Pancreas (tissue), 10 donors: Measurements from ENCODE around the gene PRRC2A. TPM values are rescaled to one million over a fixed set of nuclear protein-coding genes. Genes with fewer than 3 reads are reported as not detected.
A peak's percentile ranks its signal among the peaks of the same experiment; 100 is the strongest.

Experiments used
- ATAC-seq, 4 donors: fragments of 200-7000 bp; cut with Tn5 transposase; one replicate each; pipeline versions ENCODE4 v1.8.0 to v1.9.1; 2020; ENCODE audit warnings: mild to moderate bottlenecking in 4 of 4, moderate library complexity in 4 of 4
- DNase-seq, 6 donors: peaks; one replicate each; pipeline ENCODE4 v3.0.0-alpha.2; 2020
- FAIRE-seq: peaks from 2 replicates; lab custom pipeline; 2012; peaks lifted over from hg19 to GRCh38; lab: Jason Lieb, UNC
- H3K27ac ChIP-seq, 4 donors: fragments of 200-600 bp; sonication (generic); 1 replicate in 3 of 4; 2 replicates in 1 of 4; pipeline versions ENCODE4 v1.5.0 to v1.8.0; 2020
- H3K27me3 ChIP-seq, 4 donors: fragments of 200-600 bp; one replicate each; pipeline ENCODE4 v1.8.0; 2021
- H3K36me3 ChIP-seq, 3 donors: fragments of 200-600 bp; sonication (generic) in 1 of 3; one replicate each; pipeline versions ENCODE4 v1.5.0 to v1.8.0; 2020 to 2021
- H3K4me1 ChIP-seq, 3 donors: fragments of 200-600 bp; one replicate each; pipeline ENCODE4 v1.8.0; 2021
- H3K4me3 ChIP-seq, 4 donors: fragments of 200-600 bp; sonication (generic) in 2 of 4; one replicate each; pipeline versions ENCODE4 v1.5.0 to v1.8.0; 2020 to 2021
- H3K9me3 ChIP-seq, 4 donors: fragments of 200-600 bp; one replicate each; pipeline ENCODE4 v1.8.0; 2021
- CTCF ChIP-seq, 4 donors: fragments of 200-600 bp; sonication (generic) in 3 of 4; IDR thresholded peaks; one replicate each; pipeline versions ENCODE4 v1.5.0 to v1.8.0; 2021; ENCODE audit warnings: antibody characterized with exemption in 4 of 4
- WGBS, 2 donors: extraction: QIAGEN DNeasy Blood & Tissue Kit; methylation state at CpG; one replicate each; pipeline ENCODE4 v1.1.7; 2013; 5-methylcytosine and 5-hydroxymethylcytosine counted together
- intact Hi-C, 3 donors: fragments of 100-400 bp; cut with DNase I; formaldehyde crosslinking; loops; one replicate each; pipeline versions ENCODE4 v1.11.1 to v1.14.2; 2022
- polyA plus RNA-seq, 2 donors: library from polyadenylated mRNA; stranded (reverse); fragments of 200-250 nt; gene quantifications; one replicate each; pipeline ENCODE4 v1.2.3, GENCODE V29; 2013
- total RNA-seq, 6 donors: library from RNA; stranded (reverse); fragmentation: NEBNext Ultra II Directional in 4 of 6; extraction: Animal tissue kit (Norgen Biotek cat#: 25700) in 4 of 6; gene quantifications; one replicate each; pipeline versions ENCODE4 v1.2.1 to v1.2.4, GENCODE V29; 2021 to 2023
- donor health status: healthy with polysubstance abuse.
- donor health status: DM: no; HTN: no; CAD: no; lungs with moderate emphysema.
- donor health status: DM: no; HTN: no; CAD: no.
- donor health status: control.
- donor health status: control.
- donor health status: Bipolar disorder and iron deficiency.
- donor health status: DM: yes; HTN: yes; CAD: no.
- donor health status: DM: no; HTN: no; CAD: no.
- donor health status: DM: no; HTN: no; CAD: no.
- donor health status: DM: yes; HTN: yes; CAD: no.

The PRRC2A gene
- total and polyA plus RNA-seq, 8 donors = 45.3 to 144 (median 76.6) TPM

DNA sequence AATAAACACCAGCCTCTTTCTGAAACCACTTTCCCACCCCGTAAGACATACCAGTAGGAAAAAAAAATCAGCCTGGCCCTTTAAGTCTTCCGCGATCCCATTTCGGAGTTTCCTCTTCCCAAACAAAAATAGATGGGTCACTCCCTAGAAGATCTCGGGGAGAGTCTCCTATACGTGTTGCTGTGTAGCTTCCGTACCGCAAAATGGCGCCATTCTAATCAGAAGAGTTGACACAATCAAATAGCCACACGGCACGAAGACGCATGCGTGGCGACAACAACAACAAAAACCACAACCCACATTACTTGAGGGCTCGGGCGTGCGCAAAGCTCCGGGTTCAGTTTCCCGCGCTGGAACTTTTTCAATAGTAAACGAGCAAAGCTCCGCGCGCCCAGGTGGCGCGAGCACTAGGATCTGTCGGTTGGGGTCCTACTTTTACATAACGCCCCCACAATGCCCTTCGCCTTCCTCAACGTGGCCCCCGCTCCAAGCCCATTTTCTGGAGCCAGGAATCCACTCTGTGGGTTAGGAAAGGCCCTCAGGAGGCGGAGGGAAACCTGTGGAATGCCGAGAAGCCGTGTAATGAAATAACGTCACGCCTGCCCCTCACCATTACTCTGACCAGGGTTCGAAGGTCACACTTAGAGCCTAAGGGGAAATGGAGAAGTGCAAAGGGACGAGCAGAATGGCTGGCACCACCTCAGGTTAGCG, 44.4 kb downstream of the PRRC2A start, which contains the start of gene GPANK1:
Gene GPANK1, minus strand, starts transcription at position 208 of the 711 bp plus-strand sequence. CDS start 519 bp downstream, outside the sequence.
- ATAC-seq (peak; percentile 73 to 83 (median 74)), FAIRE-seq (no peak), DNase-seq (peak; percentile 83 to 93 (median 86))
- no peaks in the 10 kb centered on the region for H3K27me3 ChIP-seq
- peak within 1 kb of the TSS; percentile 66 to 80 (median 74) for H3K4me3 ChIP-seq
- peaks cover 11 to 24% (median 23%) of the 10 kb centered on the region in 3 donors for H3K4me1 ChIP-seq
- peak within 1 kb of the TSS; percentile 71 to 90 (median 78) for H3K27ac ChIP-seq
- H3K36me3 ChIP-seq = peaks cover 0 to 29% (median 14%) of the 10 kb centered on the region in 3 donors
- intact Hi-C loops = no loop called here
- WGBS, 2 donors = 0 to 1% methylated on average over 39 of the region's 39 CpGs
- no peaks in the 10 kb centered on the region for H3K9me3 ChIP-seq
- TF ChIP-seq CTCF (IDR thresholded peaks at IDR 0.05) = no peak

DNA sequence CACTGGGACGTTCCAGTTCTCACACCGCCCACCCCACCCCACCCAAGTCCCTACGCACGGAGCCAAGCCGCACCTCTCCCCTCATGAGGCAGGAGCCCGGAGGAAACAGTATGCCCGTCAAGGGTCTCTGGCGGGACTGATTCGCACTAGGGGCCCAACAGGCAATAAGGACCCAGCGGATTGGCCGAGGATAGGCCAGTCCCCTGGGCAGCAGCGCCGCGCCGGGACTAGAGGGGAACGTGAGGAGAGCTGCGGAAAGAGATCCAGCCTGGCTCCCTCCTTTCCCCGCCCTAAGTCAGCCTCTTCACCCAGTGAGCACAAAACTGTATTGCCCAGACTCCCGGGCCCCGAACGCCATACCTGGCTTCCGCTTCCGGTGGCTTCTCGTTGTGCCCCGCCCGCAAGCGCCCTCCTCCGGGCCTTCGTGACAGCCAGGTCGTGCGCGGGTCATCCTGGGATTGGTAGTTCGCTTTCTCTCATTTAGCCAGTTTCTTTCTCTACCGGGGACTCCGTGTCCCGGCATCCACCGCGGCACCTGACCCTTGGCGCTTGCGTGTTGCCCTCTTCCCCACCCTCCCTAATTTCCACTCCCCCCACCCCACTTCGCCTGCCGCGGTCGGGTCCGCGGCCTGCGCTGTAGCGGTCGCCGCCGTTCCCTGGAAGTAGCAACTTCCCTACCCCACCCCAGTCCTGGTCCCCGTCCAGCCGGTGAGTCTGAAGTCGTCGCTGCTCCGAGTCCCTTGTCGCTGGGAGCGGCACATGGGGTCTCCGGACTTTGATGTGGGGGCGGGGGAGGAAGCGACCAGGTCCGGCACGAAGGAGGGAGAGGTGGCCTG, 45.2 kb downstream of the PRRC2A start, which contains the start of gene CSNK2B:
Gene CSNK2B, plus strand, starts transcription at position 580 of the 836 bp plus-strand sequence. CDS start 752 bp downstream, outside the sequence.
- FAIRE-seq (no peak), DNase-seq (peak; percentile 93 to 99 (median 97)), ATAC-seq (peak; percentile 90 to 94 (median 91))
- H3K27ac ChIP-seq = peak within 1 kb of the TSS; percentile 71 to 90 (median 78)
- no peaks in the 10 kb centered on the region for H3K9me3 ChIP-seq
- intact Hi-C loops = no loop called here
- TF ChIP-seq CTCF (IDR thresholded peaks at IDR 0.05) = no peak
- no peaks in the 10 kb centered on the region for H3K27me3 ChIP-seq
- H3K4me1 ChIP-seq = peaks cover 11 to 24% (median 23%) of the 10 kb centered on the region in 3 donors
- 0 to 1% methylated on average over 63 of the region's 63 CpGs for WGBS, 2 donors
- peak within 1 kb of the TSS; percentile 66 to 80 (median 74) for H3K4me3 ChIP-seq
- H3K36me3 ChIP-seq = peaks cover 2 to 37% (median 15%) of the 10 kb centered on the region in 3 donors

DNA sequence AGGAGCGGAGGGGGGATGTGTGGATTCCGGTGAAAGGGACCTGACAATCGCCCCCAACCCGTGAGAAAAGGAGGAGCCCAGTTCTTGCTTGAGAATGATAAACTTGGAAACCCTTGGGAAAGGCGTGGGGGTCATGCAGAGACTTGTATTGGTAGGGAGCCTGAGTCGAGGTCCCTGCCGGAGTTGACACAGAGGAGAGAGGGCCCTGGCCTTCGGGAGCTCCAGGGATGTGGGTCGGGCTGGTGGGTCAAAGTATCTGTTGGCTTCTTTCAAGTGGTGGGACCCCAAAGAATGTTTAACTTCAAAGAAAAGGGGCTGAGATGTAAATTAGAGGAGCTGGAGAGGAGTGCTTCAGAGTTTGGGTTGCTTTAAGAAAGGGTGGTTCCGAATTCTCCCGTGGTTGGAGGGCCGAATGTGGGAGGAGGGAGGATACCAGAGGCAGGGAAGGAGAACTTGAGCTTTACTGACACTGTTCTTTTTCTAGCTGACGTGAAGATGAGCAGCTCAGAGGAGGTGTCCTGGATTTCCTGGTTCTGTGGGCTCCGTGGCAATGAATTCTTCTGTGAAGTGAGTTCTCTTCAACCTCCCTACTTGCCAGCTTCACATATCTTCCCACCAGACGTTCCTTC, 45.9 kb downstream of the PRRC2A start:
- peaks cover 4 to 43% (median 21%) of the 10 kb centered on the region in 3 donors for H3K36me3 ChIP-seq
- no peak for TF ChIP-seq CTCF (IDR thresholded peaks at IDR 0.05)
- H3K9me3 ChIP-seq = no peaks in the 10 kb centered on the region
- no peak for FAIRE-seq
- no peak for DNase-seq
- peak overlapping the region; percentile 25 to 80 (median 68) for H3K27ac ChIP-seq
- ATAC-seq = no peak
- 3% methylated on average over 15 of the region's 15 CpGs for WGBS, 2 donors
- intact Hi-C loops = no loop called here
- no peaks in the 10 kb centered on the region for H3K27me3 ChIP-seq
- H3K4me1 ChIP-seq = peaks cover 11 to 24% (median 23%) of the 10 kb centered on the region in 3 donors
- peak overlapping the region; percentile 66 to 80 (median 74) for H3K4me3 ChIP-seq

DNA sequence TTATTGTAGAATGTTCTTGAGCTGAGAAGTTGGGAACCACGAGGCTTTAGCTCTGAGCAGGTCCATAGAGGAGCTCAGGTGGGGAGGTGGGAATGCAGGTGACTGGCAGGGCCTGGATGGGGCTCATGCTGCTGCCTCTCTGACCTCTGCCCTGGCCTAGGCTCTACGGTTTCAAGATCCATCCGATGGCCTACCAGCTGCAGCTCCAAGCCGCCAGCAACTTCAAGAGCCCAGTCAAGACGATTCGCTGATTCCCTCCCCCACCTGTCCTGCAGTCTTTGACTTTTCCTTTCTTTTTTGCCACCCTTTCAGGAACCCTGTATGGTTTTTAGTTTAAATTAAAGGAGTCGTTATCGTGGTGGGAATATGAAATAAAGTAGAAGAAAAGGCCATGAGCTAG, 49.2 kb downstream of the PRRC2A start, which contains the start of gene LY6G5B:
Gene LY6G5B, plus strand, starts transcription at position 301 of the 400 bp plus-strand sequence. CDS start 975 bp downstream, outside the sequence.
- H3K4me1 ChIP-seq = peaks cover 0 to 10% (median 9%) of the 10 kb centered on the region in 3 donors
- H3K4me3 ChIP-seq = no peak within 1 kb of the TSS
- no peak within 1 kb of the TSS for H3K27ac ChIP-seq
- ATAC-seq (no peak), FAIRE-seq (no peak), DNase-seq (no peak)
- intact Hi-C loops = no loop called here
- no peak for TF ChIP-seq CTCF (IDR thresholded peaks at IDR 0.05)
- peaks cover 7 to 51% (median 27%) of the 10 kb centered on the region in 3 donors for H3K36me3 ChIP-seq
- no peaks in the 10 kb centered on the region for H3K27me3 ChIP-seq
- H3K9me3 ChIP-seq = no peaks in the 10 kb centered on the region
- 74 to 80% methylated on average over 8 of the region's 8 CpGs for WGBS, 2 donors
